GM19035 (cell line): ENCODE results near the gene ERVK3-1.
"Not testable (repeated sequence)": the region's sequence is repeated elsewhere in the genome, so short reads cannot be mapped to it uniquely, and the experiment has no call there.

Source experiments
- ATAC-seq: cut with Tn5 transposase; IDR thresholded peaks from one replicate; pipeline ENCODE4 v1.9.1; 2021; ENCODE audit not compliant: unreplicated experiment

Gene ERVK3-1

DNA sequence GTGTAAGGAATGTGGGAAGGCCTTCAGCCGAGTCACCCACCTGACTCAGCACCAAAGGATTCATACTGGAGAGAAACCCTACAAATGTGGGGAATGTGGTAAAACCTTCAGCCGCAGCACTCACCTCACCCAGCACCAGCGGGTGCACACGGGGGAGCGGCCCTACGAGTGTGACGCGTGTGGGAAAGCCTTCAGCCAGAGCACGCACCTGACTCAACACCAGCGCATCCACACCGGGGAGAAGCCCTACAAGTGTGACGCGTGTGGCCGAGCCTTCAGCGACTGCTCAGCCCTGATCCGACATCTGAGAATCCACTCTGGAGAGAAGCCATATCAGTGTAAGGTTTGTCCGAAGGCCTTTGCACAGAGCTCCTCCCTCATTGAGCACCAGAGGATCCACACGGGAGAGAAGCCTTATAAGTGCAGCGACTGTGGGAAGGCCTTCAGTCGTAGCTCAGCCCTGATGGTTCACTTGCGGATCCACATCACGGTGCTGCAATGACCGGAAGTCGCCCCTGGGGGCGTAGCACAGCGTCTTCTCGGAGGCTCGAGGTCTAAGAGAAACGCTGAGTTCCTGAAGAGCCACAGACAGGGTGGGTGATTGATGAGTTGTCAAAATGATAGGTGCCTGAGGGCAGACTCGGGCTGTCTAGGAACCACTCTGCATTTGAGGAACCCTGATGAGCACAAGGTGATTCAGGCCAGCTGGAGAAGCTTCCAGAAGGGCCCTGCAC lies 33.8 kb downstream of the ERVK3-1 start:
- ATAC-seq = no peak

DNA sequence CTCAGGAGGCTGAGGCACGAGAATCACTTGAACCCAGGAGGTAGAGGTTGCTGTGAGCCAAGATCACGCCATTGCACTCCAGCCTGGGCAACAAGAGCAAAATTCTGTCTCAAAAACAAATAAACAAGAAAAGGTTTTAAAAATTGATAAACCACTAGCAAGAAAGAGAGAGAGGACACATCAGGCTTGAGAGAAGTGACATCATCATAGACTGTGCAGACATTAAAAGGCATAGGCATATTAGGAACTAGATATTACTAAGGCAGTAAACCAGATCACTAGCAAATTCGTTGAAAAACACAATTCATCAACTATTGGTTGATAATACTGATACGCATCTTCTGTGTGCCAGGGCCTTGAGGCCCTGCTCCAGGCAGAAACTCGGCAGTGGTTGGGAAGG lies 40.4 kb downstream of the ERVK3-1 start:
- no peak for ATAC-seq

DNA sequence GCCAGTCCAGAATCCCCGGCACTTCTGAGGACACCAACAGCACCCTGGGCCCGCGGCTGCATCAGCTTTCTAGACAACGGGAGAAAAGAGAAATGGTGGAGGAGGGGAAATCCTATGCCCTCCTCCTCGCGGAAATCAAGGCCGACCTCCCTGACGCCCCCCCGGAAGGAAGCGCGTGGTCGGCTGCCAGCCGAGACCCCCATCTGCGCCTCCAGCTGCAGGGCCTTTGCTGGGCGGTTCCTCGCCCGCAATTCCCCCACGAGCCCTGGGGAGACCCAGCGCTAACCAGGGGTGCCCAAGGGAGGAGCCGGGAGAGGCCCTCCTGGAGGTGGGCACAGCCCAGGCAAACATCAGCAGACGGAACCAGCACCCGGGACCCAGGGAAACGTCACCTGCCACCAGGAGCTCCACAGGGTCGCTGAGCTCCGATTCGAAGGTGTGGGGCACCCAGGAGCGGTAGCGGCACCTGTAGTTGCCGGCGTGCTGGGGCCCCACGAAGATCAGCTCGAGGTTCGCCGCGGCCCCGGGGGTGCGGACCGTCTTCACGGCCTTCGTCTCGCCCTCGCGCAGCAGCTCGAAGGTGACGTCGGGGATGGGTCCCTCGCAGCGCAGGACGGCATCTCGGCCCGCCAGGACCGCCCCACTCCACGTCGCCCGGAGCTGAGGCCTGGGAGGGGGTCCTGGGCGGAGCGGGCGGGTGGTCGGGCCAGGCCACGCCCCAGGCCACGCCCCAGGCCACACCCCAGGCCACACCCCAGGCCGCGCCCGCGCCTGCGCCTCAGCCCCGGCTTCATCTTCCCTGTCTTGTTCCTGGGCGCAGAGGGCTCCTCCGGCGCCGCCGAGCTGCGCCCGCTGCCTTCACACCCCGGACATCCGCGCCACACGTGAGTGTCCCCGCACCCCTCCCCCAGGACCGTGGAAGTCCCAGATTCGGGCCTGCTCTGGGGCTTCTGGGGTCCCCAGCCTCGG lies 42.1 kb downstream of the ERVK3-1 start:
- peak; percentile 93 for ATAC-seq

DNA sequence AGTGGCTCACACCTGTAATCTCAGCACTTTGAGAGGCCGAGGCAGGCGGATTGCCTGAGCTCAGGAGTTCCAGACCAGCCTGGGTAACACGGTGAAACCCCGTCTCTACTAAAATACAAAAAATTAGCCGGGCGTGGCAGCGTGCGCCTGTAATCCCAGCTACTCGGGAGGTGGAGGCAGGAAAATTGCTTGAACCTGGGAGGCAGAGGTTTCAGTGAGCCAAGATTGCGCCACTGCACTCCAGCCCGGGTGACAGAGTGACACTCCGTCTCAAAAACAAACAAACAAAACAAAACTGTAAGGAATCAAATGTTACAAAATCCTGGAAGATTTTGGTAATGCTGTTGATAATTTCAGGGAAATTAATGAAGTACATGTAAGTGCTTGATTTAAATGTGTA lies 42.9 kb downstream of the ERVK3-1 start:
- not testable (repeated sequence) for ATAC-seq

DNA sequence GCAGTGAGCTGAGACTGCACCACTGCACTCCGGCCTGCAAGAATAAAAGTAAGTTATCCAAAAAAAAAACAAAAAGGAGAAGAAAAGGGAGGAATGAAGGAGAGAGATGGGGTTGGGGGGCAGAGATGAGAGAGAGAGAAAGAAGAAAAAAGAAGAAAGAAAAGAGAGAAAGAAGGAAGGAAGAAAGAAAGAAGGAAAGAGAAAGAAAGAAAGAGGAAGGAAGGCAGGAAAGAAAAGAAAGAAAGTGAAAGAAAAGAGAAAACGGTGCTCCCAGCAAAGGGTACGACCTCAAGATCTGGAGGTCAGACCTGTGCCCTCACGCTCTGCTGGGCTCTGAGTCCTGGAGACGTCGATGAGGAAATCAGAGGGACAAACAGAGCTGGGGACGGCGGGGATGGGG lies 44.4 kb downstream of the ERVK3-1 start:
- ATAC-seq = no peak

DNA sequence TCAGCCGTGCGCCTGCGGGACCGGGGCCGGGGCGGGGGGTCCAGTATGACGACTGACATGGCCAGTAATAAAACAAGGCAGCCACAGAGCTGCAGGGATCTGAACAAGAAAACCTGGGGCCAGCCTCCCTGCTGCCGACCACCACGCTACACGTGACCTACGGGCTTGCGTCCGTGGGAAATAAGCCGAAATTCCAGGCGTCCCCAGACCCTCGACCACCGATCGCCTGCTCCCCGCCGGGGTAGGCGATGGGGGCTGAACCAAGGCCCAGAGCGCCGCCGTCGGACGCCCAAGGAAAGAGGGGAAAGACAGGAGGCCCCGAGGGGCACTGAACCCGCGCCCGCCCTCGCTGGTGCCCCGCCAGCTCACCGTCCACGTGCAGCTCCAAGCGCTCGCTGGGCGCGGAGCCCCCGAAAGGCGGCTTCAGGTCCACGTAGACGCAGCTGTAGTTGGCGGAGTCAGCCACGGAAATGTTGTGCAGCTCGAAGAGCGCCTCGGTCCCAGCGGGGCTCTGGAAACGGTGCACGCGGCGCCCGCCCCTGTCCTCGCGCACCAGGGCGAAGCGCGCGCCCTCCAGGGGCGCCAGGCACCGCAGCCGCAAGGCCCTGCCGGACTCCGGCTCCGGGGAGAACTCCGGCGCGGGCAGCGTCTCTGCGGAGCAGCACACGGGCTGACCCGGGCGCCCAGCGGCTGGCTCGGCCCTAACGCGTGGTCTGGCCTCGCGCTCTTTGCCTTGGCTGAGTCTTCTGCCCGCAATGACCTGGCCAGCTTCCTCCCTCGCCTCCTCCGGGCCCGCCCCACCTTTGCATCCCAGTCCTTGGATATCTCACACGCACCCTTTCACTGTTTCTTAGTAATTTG lies 45.1 kb downstream of the ERVK3-1 start:
- no peak for ATAC-seq

DNA sequence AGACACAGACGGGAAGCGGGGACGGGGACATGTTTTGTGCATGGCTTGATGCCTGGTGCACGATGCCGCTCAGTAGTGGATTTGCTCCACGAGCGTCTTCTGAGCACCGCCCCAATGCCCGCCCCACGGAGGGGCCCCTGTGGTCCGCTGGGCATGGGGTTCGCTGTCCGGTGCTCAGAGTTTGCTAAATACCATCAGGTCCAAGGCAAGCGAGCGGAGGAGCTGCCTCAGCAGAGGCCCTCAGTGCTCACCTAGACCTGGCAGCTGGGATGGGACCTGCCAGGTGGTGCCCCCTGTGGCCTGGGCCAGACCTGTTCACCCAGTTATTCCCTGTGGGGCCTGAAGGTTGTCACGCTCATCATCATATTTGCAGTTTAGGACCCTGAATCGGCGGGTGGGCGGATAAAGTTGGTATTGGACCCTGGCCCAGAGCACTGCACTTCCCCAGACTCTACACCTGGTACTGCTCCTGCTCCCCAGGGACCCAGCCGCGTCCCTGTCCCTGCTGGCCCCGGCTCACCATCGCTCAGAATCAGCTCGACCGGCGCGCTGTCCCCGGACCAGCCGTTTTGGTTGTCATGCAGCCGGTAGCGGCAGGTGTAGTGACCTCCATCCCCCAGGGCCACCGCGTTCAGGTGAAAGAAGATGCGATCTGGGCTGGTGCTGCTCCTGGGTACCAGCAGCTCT lies 45.8 kb downstream of the ERVK3-1 start:
- no peak for ATAC-seq

DNA sequence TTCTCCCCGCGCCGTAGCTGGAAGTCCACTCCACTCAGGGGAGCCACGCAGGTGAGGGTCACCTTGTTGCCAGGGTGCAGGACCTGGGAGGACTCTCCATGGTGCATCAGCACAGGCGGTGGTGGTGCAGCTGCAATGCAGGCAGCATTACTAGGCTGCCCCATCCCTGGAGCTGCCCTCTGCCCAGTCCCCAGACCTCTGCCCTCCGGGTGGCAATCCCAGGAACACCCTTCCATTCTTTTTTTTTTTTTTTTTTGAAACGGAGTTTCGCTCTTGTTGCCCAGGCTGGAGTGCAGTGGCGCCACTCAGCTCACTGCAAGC lies 46.3 kb downstream of the ERVK3-1 start:
- no peak for ATAC-seq

DNA sequence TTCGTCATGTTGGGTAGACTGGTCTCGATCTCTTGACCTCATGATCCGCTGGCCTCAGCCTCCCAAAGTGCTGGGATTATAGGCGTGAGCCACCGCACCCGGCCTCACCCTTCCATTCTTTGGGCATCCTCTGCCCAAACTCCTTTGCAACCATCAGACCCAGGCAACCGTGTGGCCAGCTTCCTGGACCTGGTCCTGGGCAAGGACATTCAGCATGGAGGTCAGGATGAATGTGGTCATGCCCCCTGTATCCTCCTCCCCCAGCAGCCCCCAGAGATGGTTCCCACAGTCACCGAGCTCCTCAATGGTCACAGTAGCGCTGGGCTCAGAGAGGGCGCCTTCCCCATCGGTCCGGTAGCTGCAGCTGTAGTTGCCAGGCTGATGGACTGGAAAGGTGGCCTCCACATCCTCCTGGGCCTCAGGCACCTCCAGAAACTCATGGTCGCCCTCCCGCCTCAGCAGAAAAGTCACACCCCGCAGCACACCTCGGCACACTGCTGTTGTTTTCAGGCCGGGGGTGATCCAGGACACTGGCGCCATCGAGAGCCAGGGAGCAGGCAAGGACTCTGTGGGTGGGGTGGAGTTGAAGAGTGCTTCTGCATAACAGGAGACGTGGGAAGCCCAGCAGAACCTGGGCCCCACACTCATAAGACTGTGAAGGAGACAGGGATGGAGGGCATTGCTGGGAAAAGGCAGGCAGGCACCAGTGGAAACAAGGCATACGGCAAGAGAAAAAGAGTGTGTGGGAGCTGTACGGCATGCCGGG lies 47.0 kb downstream of the ERVK3-1 start:
- ATAC-seq = no peak

DNA sequence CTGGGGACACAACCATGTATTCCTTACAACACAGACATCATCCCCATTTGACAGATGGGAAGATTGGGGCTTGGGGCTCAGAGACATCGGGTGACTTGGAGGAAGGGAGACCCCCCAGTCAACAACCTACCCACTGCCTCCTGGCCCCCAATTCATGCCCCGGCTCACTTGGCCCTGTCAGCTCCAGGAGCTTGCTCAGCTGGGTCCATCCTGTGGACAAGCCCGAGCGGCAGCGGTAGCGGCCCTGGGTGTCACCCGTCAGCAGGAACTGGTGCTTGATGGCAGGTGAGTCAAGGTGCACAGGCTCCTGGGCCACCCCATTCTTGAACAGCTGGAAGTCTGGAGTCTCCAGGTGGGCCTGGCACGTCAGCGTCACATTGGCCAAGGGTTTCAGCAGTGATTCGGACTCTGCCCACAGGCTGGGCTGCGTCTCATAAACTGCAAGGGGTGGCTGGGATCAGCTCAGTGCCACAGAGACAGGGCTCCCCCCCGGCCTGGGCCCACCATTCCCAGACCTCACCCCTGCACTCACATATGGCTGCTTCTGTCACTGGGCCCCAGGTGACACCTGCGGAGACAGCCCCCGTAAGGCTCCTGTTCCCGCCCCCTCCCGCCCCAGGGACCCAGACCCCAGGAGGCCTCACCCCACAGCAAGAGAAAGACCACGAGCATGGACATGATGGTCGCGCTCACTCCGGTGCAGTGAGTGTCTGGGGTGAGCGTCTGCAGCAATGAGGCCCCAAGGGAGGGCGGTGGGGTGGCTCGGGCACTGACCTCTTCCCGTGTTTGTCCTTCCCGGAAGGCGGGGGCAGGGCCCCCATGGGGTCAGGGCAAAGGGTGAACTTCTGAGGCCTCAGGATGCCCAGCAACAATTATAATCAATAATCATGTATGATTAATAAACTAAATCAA lies 47.8 kb downstream of the ERVK3-1 start, which contains the start of gene A1BG:
Gene A1BG (minus strand): TSS at position 733 of the 912 bp plus-strand sequence. CDS start 55 bp downstream, at position 678.
- no peak for ATAC-seq

DNA sequence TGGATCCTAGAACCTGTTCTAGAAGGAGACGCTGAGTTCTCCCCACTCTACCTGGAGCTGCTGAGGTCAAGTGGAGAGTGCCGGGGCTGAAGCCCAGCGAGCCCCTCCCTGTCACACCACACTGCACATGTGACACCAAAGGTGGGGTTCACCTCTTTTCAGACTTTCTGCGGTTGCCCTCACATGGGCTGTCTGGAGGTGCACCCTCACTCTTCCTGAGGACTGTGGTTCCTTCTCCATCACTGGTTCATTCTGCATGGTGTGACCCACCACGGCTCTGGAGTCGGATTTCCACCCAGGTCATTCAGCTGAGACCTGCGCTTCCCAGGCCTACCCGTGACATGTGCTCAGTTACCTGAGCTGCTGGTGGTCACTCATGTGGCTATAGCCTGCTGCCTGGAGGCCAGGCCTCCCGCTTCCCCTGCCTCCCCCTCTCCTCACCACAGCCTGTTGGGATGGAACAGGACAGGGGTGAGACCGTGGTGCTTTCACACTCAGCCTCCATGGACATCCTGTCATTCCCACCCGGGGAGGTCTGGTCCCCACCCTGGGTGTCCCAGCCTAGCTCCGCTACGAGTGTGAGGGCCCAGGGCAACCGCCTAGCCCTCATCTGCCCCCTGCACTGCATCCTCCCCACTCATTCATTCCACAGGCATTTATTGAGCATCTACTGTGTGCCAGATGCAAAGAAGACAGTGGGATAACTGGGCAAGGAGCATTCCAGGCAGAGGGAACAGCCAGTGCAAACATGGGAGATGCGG lies 48.7 kb downstream of the ERVK3-1 start:
- ATAC-seq = no peak

DNA sequence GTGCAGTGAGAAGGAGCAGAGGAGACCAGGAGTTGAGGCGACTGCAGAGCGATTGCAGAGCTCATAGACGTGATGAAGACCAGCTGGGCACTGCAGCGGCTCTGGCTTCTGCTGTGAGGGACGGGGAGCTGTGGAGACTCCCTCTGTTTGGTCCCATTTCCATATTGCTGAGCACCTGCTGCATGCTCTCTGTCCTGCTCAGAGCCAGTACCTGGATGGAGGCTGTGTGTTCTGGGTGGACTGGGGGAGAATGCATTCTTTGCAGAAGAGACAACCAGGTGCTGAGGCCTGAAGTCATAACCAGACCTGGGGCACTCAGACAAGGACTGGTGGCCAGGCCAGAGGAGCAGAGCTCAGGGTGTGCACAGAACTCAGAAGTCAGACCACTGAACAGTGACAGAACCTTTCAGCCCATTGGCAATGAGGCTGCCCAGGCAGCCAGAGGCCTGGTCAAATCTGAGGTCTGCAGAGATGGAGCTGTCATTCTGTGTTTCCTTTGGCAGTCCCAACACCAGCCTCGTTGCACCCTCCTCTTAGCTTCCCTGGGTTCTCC lies 49.4 kb downstream of the ERVK3-1 start:
- ATAC-seq = no peak

DNA sequence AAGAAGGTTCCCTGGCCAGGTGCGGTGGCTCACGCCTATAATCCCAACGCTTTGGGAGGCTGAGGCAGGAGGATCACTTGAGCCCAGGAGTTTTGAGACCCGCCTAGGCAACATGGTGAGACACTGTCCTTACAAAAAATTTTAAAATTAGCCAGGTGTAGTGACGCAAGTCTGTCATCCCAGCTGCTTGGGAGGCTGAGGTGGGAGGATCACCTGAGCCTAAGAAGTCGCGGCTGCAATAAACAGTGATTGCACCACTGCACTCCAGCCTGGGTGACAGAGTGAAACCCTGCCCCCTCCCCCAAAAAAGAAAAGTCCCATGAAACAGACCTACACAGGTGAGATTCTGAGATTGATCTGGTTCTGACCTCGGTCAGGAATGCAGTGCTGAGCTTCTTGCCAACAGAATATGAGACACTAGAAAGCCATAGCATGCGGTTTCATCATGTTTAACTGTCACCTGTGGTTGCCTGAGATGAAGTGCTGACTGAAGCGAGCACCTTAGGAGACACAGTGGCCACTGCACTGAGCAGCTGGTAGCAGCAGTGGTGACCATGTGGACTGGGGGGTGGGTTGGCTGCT lies 50.1 kb downstream of the ERVK3-1 start:
- ATAC-seq = no peak

DNA sequence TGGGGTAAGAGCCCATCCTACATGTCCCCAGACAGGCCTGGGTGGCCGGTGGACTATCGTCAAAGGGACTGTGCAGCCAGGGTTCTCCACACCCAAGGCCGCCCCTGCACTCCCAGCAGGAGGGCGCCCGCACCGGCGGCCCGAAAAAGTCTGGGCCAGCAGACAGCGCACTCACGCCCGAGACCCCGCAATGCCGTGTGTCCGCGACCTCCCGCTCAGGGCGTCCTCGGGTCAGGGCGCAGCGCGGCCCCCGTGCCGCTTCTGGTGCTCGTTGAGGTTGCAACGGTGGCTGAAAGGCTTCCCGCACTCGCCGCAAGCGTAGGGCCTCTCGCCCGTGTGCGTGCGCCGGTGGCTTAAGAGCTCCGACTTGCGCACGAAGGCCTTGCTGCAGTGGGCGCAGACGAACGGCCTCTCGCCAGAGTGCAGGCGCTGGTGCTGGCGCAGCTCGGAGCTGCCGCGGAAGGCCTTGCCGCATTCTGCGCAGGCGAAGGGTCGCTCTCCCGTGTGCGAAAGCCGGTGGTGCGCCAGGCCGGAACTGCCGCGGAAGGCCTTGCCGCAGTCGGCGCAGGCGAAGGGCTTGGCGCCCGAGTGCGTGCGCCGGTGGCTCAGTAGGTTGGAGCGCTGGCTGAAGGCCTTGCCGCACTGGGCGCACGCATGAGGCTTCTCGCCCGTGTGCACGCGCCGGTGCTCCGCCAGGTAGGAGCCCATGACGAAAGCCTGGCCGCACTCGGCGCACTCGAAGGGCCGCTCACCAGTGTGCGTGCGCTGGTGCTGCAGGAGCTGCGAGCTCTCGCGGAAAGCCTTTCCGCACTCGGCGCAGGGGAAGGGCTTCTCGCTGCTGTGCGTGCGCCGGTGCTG lies 51.0 kb downstream of the ERVK3-1 start:
- ATAC-seq = no peak

DNA sequence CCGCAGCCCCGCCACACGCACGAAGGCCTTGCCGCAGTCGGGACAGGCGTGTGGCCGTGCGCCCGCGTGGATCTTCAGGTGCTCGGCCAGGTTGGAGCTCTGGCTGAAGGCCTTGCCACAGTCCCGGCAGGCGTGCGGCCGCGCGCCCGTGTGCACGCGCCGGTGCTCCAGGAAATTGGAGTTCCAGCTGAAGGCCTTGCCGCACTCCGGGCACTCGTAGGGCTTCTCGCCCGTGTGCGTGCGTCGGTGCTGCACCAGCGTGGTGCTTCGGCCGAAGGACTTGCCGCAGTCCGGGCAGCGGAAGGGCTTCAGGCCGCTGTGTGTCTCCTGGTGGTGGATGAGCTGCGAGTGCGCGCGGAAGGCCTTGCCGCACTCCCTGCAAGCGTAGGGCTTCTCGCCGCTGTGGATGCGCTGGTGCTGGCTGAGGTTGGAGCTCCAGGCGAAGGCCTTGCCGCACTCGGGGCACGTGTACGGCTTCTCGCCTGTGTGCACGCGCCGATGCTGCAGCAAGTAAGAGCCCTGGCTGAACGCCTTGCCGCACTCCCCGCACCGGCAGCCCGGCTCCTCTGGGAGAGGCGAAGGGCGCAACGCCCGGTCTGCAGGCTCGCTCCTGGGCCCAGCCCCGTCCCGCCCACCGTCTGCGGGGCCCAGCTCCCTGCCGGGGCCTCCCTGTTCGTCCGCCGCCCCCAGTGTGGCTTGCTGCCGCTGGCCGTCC lies 51.7 kb downstream of the ERVK3-1 start:
- no peak for ATAC-seq
